ENCODE results near the gene CHD5.

GRCh38 chr1:6097117-6097595 lies 83.0 kb downstream of the CHD5 start:
- TF ChIP-seq CTCF (IDR thresholded peaks at IDR 0.05) (no peak), POLR2A (IDR thresholded peaks at IDR 0.05) (no peak), EP300 (IDR thresholded peaks at IDR 0.05; ENCODE audit: low read depth) (no peak), POLR2AphosphoS5 (IDR thresholded peaks at IDR 0.05) (no peak)
